H1 (cell line): Measurements from ENCODE around the gene CDR2. TPM values are rescaled to one million over a fixed set of nuclear protein-coding genes. Genes with fewer than 3 reads are reported as not detected.

ENCODE experiments used
- CEBPB ChIP-seq: IDR thresholded peaks from 2 replicates; pipeline ENCODE4 v1.6.1; 2012; ENCODE audit warnings: low read depth, low read length
- CHD1 ChIP-seq: IDR thresholded peaks from 2 replicates; pipeline ENCODE4 v1.6.1; 2012; ENCODE audit warnings: low read depth, low read length, improper control_type of control experiment
- FOSL1 ChIP-seq: IDR thresholded peaks from 2 replicates; pipeline ENCODE4 v1.6.1; 2011; ENCODE audit warnings: mild to moderate bottlenecking, low read depth, low read length, moderate library complexity; ENCODE audit not compliant: insufficient read depth
- HDAC2 ChIP-seq, 2 experiments: fragments of 300-600 bp in 1 of 2; sonication (generic) in 1 of 2; IDR thresholded peaks; 2 replicates each; pipeline ENCODE4 v1.6.1; 2011 to 2012; ENCODE audit warnings: low read depth in 2 of 2, low read length in 2 of 2, mild to moderate bottlenecking in 2 of 2, moderate library complexity in 2 of 2, borderline replicate concordance in 1 of 2, inconsistent platforms in 1 of 2
- KDM4A ChIP-seq: IDR thresholded peaks from one replicate; pipeline ENCODE4 v1.7.1; 2012; ENCODE audit warnings: low read depth, mild to moderate bottlenecking, moderate library complexity, low read length, inconsistent platforms; ENCODE audit not compliant: severe bottlenecking
- KDM5A ChIP-seq: fragments of 200-600 bp; IDR thresholded peaks from 2 replicates; pipeline ENCODE4 v1.7.1; 2012; ENCODE audit warnings: mild to moderate bottlenecking, low read length, inconsistent platforms, mixed read lengths
- PHF8 ChIP-seq: fragments of 200-600 bp; sonication (generic); conservative IDR thresholded peaks from 2 replicates; pipeline ENCODE4 v1.7.1; 2012; ENCODE audit warnings: low read depth, mild to moderate bottlenecking, inconsistent platforms, low read length, moderate library complexity
- POLR2A ChIP-seq, 2 experiments: IDR thresholded peaks; 1 replicate in 1 of 2; 2 replicates in 1 of 2; pipeline ENCODE4 v1.6.1; 2011; ENCODE audit warnings: low read depth in 2 of 2, low read length in 2 of 2, mild to moderate bottlenecking in 2 of 2; ENCODE audit errors: control extremely low read depth in 1 of 2
- POLR2AphosphoS5 ChIP-seq: IDR thresholded peaks from 2 replicates; pipeline ENCODE4 v1.6.1; 2011; ENCODE audit warnings: low read depth, low read length
- RAD21 ChIP-seq, 2 experiments: IDR thresholded peaks in 1 of 2; conservative IDR thresholded peaks in 1 of 2; 2 replicates each; pipeline ENCODE4 v1.6.1; 2011; ENCODE audit warnings: low read depth in 2 of 2, low read length in 2 of 2, improper control_type of control experiment in 1 of 2, inconsistent platforms in 1 of 2, mild to moderate bottlenecking in 1 of 2, moderate library complexity in 1 of 2
- RXRA ChIP-seq: IDR thresholded peaks from 2 replicates; pipeline ENCODE4 v1.6.1; 2011; ENCODE audit warnings: low read depth, mild to moderate bottlenecking, low read length, moderate library complexity; ENCODE audit not compliant: insufficient read depth
- SP1 ChIP-seq: IDR thresholded peaks from 2 replicates; pipeline ENCODE4 v1.6.1; 2011; ENCODE audit warnings: low read depth, low read length
- SP2 ChIP-seq: IDR thresholded peaks from 2 replicates; pipeline ENCODE4 v1.6.1; 2012; ENCODE audit warnings: mild to moderate bottlenecking, low read length, inconsistent platforms
- TBP ChIP-seq: IDR thresholded peaks from 2 replicates; pipeline ENCODE4 v1.6.1; 2011; ENCODE audit warnings: low read depth, low read length, improper control_type of control experiment
- TCF12 ChIP-seq: IDR thresholded peaks from 2 replicates; pipeline ENCODE4 v1.6.1; 2011; ENCODE audit warnings: low read depth, mild to moderate bottlenecking, low read length
- ZNF274 ChIP-seq: IDR thresholded peaks from 2 replicates; pipeline ENCODE4 v1.7.0; 2012; ENCODE audit warnings: low read length, borderline replicate concordance; ENCODE audit errors: extremely low read depth
- polyA plus RNA-seq, 7 experiments: library from polyadenylated mRNA; depleted of rRNA in 3 of 7; stranded (reverse) in 5 of 7; unstranded in 2 of 7; fragments of >200 nt in 5 of 7; fragments of 200-250 nt in 2 of 7; gene quantifications; 1 replicate in 5 of 7; 2 replicates in 1 of 7; 4 replicates in 1 of 7; pipeline versions ENCODE4 v1.2.1 to v1.2.3, GENCODE V29; 2011 to 2013; ENCODE audit warnings: missing spikeins in 2 of 7, mixed read lengths in 2 of 7
- total RNA-seq: library from RNA; stranded (reverse); fragmentation: NEBNext Ultra II Directional; extraction: Animal tissue kit (Norgen Biotek cat#: 25700); gene quantifications from 2 replicates; pipeline ENCODE4 v1.2.1, GENCODE V29; 2021

Gene CDR2
- total and polyA plus RNA-seq, 2 of the 8 experiments (the other 6 are each of a cell fraction or from before 2014, with no cell fraction given) = 16.3 to 34.9 TPM

DNA sequence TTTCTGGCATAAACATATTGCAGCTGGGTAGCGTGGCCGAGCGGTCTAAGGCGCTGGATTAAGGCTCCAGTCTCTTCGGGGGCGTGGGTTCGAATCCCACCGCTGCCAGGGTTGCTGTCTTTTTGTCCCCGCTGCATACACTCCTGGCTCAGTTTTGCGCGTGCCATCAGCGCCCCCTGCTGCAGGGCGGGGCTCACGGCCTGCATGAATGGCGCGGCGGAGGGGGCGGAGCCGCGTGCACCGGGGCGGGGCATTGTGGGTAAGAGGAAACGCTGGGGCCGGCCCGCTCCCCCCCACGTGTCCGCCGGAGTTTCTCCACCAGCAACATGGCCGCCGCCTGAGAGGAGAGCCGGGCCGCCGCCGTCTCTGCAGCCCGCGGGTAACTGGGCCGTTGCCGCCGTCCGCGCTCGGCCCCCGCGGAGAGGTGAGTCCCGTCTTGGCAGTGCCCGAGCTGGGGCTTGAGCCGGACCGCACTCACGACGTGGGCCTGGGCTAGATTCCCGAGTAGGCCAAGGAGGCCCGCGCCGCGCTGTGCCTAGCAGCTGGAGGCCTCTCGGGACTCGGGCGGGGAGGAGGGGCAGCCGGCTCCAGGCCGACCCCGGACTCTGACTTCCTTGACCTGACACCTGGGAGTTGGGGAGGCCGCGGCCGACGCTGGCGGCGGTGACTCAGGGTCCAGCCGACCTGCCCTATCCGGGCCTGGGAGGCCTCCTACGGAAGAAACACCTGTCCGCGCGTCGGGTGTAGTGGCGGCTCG, 77.1 kb downstream of the CDR2 start, which contains the start of gene POLR3E (continued):
- no peak for TF ChIP-seq FOSL1
- no peak for TF ChIP-seq SP2
- peak; percentile 99 for TF ChIP-seq TBP
- TF ChIP-seq CHD1 = no peak
- TF ChIP-seq HDAC2 (IDR thresholded peaks at IDR 0.05; ENCODE audit: borderline replicate concordance in 1 of 2, low read depth in 2 of 2, low read length in 2 of 2) = no peak
- no peak for TF ChIP-seq RXRA
- TF ChIP-seq PHF8 = peak; percentile 90
- TF ChIP-seq KDM5A = no peak
- TF ChIP-seq POLR2AphosphoS5 = no peak; the same call in 1 of the 2 replicates
- TF ChIP-seq SP1 = peak; percentile 60; the same call in 1 of the 2 replicates
- peak; percentile 49 for TF ChIP-seq KDM4A
- TF ChIP-seq CEBPB = peak; percentile 76
- TF ChIP-seq POLR2A (IDR thresholded peaks at IDR 0.05; ENCODE audit: control extremely low read depth in 1 of 2, low read depth in 2 of 2, low read length in 2 of 2) = peak; percentile 64 to 86
- no peak for TF ChIP-seq ZNF274
- peak; percentile 85 to 87 for TF ChIP-seq RAD21 (IDR thresholded peaks at IDR 0.05 in 1 of 2, conservative IDR thresholded peaks at IDR 0.05 in 1 of 2; ENCODE audit: low read depth in 2 of 2, low read length in 2 of 2)
- 0 out of 2 replicates have a peak, but pooled peaks have one; percentile 53 for TF ChIP-seq TCF12
